H1 (cell line): ENCODE results near the gene RNASE11.

Source experiments
- CBX8 ChIP-seq: fragments of 300-800, 300-1000 bp; sonication (generic); IDR thresholded peaks from 2 replicates; pipeline ENCODE4 v1.7.1; 2016; ENCODE audit warnings: low read depth, low read length, borderline replicate concordance
- EP300 ChIP-seq, 2 experiments: IDR thresholded peaks; 1 replicate in 1 of 2; 2 replicates in 1 of 2; pipeline ENCODE4 v1.6.1; 2011 to 2012; ENCODE audit warnings: low read depth in 2 of 2, low read length in 2 of 2, mild to moderate bottlenecking in 2 of 2, borderline replicate concordance in 1 of 2, inconsistent platforms in 1 of 2, moderate library complexity in 1 of 2
- EZH2 ChIP-seq: fragments of 200-600 bp; sonication (generic); IDR thresholded peaks from 2 replicates; pipeline ENCODE4 v1.7.1; 2012; ENCODE audit warnings: low read depth, mild to moderate bottlenecking, moderate library complexity, low read length, inconsistent platforms; ENCODE audit not compliant: severe bottlenecking
- POLR2A ChIP-seq, 2 experiments: IDR thresholded peaks; 1 replicate in 1 of 2; 2 replicates in 1 of 2; pipeline ENCODE4 v1.6.1; 2011; ENCODE audit warnings: low read depth in 2 of 2, low read length in 2 of 2, mild to moderate bottlenecking in 2 of 2; ENCODE audit errors: control extremely low read depth in 1 of 2
- POLR2AphosphoS5 ChIP-seq: IDR thresholded peaks from 2 replicates; pipeline ENCODE4 v1.6.1; 2011; ENCODE audit warnings: low read depth, low read length
- SP1 ChIP-seq: IDR thresholded peaks from 2 replicates; pipeline ENCODE4 v1.6.1; 2011; ENCODE audit warnings: low read depth, low read length
- TAF1 ChIP-seq: IDR thresholded peaks from 2 replicates; pipeline ENCODE4 v1.6.1; 2011; ENCODE audit warnings: mild to moderate bottlenecking, low read depth, low read length
- ZNF274 ChIP-seq: IDR thresholded peaks from 2 replicates; pipeline ENCODE4 v1.7.0; 2012; ENCODE audit warnings: low read length, borderline replicate concordance; ENCODE audit errors: extremely low read depth
- TF ChIP-seq, protein P1 (sequence below), 3 experiments: IDR thresholded peaks; 1 replicate in 2 of 3; 2 replicates in 1 of 3; pipeline versions ENCODE4 v1.5.1 to v1.6.1; 2011; ENCODE audit warnings: low read length in 3 of 3, mild to moderate bottlenecking in 3 of 3, inconsistent platforms in 2 of 3, low read depth in 1 of 3, moderate library complexity in 1 of 3; ENCODE audit not compliant: insufficient read depth in 1 of 3; ENCODE audit errors: control extremely low read depth in 1 of 3

GRCh38 chr14:20612403-20612802 is 24.6 kb upstream of the RNASE11 start:
- TF ChIP-seq, protein P1, sequence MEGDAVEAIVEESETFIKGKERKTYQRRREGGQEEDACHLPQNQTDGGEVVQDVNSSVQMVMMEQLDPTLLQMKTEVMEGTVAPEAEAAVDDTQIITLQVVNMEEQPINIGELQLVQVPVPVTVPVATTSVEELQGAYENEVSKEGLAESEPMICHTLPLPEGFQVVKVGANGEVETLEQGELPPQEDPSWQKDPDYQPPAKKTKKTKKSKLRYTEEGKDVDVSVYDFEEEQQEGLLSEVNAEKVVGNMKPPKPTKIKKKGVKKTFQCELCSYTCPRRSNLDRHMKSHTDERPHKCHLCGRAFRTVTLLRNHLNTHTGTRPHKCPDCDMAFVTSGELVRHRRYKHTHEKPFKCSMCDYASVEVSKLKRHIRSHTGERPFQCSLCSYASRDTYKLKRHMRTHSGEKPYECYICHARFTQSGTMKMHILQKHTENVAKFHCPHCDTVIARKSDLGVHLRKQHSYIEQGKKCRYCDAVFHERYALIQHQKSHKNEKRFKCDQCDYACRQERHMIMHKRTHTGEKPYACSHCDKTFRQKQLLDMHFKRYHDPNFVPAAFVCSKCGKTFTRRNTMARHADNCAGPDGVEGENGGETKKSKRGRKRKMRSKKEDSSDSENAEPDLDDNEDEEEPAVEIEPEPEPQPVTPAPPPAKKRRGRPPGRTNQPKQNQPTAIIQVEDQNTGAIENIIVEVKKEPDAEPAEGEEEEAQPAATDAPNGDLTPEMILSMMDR (IDR thresholded peaks at IDR 0.05; ENCODE audit: control extremely low read depth in 1 of 3, insufficient read depth in 1 of 3, low read depth in 1 of 3, low read length in 3 of 3): no peak
- TF ChIP-seq EP300 (IDR thresholded peaks at IDR 0.05; ENCODE audit: borderline replicate concordance in 1 of 2, low read depth in 2 of 2, low read length in 2 of 2) (no peak), CBX8 (no peak), ZNF274 (no peak), POLR2A (IDR thresholded peaks at IDR 0.05; ENCODE audit: control extremely low read depth in 1 of 2, low read depth in 2 of 2, low read length in 2 of 2) (no peak), POLR2AphosphoS5 (no peak), EZH2 (no peak), TAF1 (no peak), SP1 (no peak)
